ENCODE results near the gene EPS15.
"Not testable (repeated sequence)": the region's sequence is repeated elsewhere in the genome, so short reads cannot be mapped to it uniquely, and the experiment has no call there.

Gene EPS15

GRCh38 chr1:51329443-51330325 lies 189.4 kb downstream of the EPS15 start:
- no peak for DNase-seq

- DNase-seq, result no peak
Observed at GRCh38 chr1:51328926-51329325, 190.1 kb downstream of the EPS15 start.

- DNase-seq, result no peak
Observed at GRCh38 chr1:51328279-51328678, 190.8 kb downstream of the EPS15 start.

GRCh38 chr1:51327386-51327785 lies 191.7 kb downstream of the EPS15 start:
- DNase-seq, result no peak

- no peak for DNase-seq
Observed at GRCh38 chr1:51326839-51327238, 192.2 kb downstream of the EPS15 start.

GRCh38 chr1:51325878-51326755 lies 192.9 kb downstream of the EPS15 start:
- DNase-seq, result no peak

- no peak for DNase-seq
Observed at GRCh38 chr1:51325391-51325790, 193.7 kb downstream of the EPS15 start.

- not testable (repeated sequence) for DNase-seq
Observed at GRCh38 chr1:51325011-51325385, 194.1 kb downstream of the EPS15 start.

GRCh38 chr1:51324251-51325010 lies 194.6 kb downstream of the EPS15 start:
- no peak for DNase-seq

- DNase-seq, result no peak
Observed at GRCh38 chr1:51323778-51324177, 195.3 kb downstream of the EPS15 start.

- no peak for DNase-seq
Observed at GRCh38 chr1:51322417-51323101, 196.5 kb downstream of the EPS15 start.

GRCh38 chr1:51321924-51322280 lies 197.2 kb downstream of the EPS15 start:
- no peak for DNase-seq

- DNase-seq, result no peak
Observed at GRCh38 chr1:51320967-51321923, 197.8 kb downstream of the EPS15 start.

GRCh38 chr1:51317798-51318197 lies 201.3 kb downstream of the EPS15 start:
- DNase-seq, result no peak

- no peak for DNase-seq
Observed at GRCh38 chr1:51316846-51317120, 202.3 kb downstream of the EPS15 start.

- DNase-seq, result no peak
Observed at GRCh38 chr1:51316113-51316845, 202.8 kb downstream of the EPS15 start.

GRCh38 chr1:51314974-51315373 lies 204.1 kb downstream of the EPS15 start:
- no peak for DNase-seq

- no peak for DNase-seq
Observed at GRCh38 chr1:51313961-51314777, 204.9 kb downstream of the EPS15 start.

GRCh38 chr1:51313268-51313852 lies 205.7 kb downstream of the EPS15 start:
- no peak for DNase-seq

GRCh38 chr1:51312718-51313117 lies 206.3 kb downstream of the EPS15 start:
- no peak for DNase-seq

All from NCI-H187 treated with DMSO at 0.1 percent for 48 hours (cell line).